VCaP (cell line): Measurements from ENCODE around the gene SOX10.

Experiments
- H3K27ac ChIP-seq: fragments of 450-650 bp; 2 replicates; pipeline ENCODE4 v1.5.1; 2017
- TF ChIP-seq, protein P1 (sequence below): fragments of 450-650 bp; conservative IDR thresholded peaks from 2 replicates; pipeline ENCODE4 v1.5.1; 2017; ENCODE audit warnings: mild to moderate bottlenecking, moderate library complexity

The SOX10 gene

DNA sequence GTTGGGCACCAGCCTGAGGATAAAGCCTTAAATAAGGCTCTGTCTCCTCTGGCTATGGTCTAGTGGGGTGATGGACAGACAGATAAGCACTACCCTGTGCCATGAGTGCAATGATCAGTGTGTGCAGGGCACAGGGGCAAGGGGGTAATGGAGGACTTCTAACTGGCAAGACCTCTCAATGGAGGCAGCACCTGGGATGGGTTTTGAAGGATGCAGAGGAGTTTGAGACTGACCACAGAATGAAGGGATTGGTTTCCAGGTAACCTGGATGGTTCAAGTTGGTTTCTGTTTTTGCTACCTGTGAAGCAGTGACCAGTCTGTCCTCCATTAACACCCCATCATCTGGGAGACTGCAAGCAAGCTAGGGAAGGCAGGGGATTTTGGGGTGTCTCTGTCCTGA lies 45.0 kb upstream of the SOX10 start:
- TF ChIP-seq, protein P1, sequence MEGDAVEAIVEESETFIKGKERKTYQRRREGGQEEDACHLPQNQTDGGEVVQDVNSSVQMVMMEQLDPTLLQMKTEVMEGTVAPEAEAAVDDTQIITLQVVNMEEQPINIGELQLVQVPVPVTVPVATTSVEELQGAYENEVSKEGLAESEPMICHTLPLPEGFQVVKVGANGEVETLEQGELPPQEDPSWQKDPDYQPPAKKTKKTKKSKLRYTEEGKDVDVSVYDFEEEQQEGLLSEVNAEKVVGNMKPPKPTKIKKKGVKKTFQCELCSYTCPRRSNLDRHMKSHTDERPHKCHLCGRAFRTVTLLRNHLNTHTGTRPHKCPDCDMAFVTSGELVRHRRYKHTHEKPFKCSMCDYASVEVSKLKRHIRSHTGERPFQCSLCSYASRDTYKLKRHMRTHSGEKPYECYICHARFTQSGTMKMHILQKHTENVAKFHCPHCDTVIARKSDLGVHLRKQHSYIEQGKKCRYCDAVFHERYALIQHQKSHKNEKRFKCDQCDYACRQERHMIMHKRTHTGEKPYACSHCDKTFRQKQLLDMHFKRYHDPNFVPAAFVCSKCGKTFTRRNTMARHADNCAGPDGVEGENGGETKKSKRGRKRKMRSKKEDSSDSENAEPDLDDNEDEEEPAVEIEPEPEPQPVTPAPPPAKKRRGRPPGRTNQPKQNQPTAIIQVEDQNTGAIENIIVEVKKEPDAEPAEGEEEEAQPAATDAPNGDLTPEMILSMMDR, result no peak
- H3K27ac ChIP-seq, result no peak overlapping the region

DNA sequence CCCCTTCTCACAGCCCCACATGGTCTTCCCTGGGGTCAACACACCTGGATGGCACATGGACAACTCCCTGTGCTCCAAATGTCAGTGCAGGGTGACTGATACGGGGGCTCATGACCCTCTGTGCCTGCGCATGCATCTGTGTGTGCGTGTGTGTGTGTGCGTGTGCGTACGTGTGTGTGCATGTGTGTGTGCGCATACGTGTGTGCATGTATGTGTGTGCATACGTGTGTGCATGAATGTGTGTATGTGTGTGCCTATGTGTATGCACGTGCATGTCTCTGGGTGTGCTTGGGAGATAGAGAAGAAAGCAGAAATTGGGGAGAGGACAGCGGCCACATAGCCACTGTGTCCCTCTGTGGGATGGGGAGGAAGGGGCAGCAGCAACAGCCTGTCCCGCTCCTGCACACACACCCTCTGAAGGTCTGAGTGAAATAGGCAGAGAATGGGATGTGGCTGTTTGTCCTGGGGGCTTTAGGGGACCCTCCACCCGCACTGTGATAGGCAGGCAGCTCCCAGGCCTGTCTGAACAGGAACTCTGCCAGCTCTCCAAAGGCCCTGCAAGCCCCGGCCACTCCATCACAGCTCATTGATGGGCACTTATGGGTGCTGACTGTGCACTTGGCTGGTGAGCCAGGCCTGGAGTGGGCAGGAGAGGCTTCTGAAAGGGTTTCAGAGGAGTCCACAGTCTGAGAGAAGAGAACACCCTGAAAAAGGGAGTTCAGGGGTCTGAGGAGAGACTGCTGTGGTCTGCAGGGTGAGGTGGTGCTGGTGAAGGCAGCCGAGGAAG lies 44.2 kb upstream of the SOX10 start:
- no peak overlapping the region for H3K27ac ChIP-seq
- TF ChIP-seq, protein P1, result no peak

DNA sequence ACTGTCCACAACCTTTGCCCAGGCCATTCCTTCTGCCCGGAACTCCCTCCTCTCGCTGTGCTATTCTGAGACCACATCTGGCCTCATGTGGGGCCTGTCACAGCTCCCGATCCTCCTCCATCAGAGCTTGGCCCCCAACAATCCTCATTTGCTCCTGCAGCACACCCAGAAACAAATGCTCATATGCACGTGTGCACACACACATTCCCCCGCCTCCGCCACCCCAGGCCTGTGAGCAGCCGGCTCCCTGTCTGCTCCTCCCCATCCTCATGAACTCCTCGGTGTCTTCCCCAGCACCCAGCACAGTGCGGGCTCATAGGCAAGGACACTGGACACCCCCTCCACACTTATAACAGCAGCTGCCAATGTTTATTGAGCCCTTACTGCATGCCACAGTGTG lies 43.1 kb upstream of the SOX10 start:
- TF ChIP-seq, protein P1, result no peak
- no peak overlapping the region for H3K27ac ChIP-seq

DNA sequence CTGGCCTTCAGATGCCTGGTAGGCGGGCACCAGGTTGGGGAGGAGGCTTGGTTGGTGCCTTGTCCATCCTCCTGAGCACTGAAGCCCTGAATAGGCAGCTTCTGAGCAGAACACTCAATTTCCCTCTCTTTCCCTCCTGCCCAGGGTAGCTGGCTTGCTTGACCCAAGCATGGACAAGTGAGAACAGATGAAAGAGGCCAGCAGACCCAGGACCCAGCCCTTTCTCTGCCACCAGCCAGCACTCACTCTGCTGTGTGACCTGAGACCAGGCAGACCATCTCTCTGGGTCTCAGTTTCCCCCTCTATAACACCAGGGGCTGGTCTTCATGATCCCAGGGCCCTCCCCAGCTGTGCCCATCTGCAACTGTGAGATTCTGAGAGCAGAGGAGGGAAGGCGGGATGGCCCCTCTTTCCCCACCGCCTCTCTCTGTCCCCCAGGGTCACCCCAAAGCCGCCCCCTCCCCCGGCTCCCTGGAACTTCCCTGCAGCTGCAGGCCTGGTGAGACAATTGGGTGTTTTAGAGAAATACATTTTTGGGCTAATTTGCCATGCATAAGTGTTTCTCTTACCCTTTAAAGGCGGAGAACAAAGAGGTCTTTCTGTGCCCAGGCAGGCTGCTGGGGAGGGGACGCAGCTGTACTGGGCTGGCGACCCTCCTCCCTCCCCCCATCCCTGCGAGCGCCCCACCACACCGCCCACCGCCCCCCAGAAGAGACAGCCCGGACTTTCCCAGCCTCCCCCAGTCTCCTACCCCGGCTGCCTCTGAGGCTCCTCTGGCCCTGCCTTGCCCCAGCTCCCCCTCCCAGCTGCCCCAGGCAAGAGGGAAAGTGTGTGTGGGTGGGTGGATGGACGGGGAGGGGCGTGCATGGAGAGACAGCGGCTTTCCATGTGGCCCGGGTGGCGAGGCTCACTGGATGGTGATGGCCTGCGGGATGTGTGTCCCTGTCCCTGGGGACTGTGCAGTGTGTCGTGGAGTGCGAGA lies 42.1 kb upstream of the SOX10 start:
- no peak overlapping the region for H3K27ac ChIP-seq
- TF ChIP-seq, protein P1, result no peak

DNA sequence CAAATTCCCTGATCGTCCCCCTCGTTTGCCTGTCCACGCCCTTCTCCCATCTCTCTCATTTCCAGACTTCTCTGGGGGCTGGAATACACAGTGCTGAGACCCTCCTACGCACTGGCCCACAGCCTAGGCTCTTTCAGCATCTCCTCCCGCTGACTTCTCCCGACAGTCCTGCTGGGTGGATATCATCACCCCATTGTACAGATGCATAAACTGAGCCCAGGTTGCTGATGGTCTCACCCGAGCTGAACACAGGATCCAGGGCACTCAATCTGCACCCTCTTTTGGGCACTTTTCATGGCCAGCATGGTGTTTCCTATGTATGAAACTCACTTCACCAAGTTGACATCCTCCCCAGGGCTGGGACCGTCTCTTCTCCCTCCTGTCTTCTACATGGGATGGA lies 41.2 kb upstream of the SOX10 start:
- TF ChIP-seq, protein P1, result no peak
- no peak overlapping the region for H3K27ac ChIP-seq

DNA sequence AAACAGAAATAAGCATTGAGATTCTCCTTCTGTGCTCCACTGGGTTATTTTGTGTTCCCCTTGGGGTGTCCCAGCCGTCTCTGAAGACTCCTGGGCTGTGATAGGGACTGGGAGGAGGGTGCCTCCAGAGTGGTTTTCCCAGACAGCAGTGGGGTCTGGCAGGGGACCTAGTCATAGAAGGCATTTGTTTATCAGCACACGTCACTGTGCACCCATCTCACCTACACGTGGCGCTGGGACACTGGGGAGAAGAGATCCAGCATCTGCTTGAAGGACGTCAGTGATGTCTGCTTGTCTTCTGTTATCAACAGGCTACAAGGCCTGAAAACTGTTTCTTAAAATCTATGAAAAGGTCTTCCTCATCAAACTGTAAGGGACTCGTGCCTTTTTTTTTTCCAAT lies 38.7 kb upstream of the SOX10 start:
- TF ChIP-seq, protein P1, result no peak
- H3K27ac ChIP-seq, result no peak overlapping the region

DNA sequence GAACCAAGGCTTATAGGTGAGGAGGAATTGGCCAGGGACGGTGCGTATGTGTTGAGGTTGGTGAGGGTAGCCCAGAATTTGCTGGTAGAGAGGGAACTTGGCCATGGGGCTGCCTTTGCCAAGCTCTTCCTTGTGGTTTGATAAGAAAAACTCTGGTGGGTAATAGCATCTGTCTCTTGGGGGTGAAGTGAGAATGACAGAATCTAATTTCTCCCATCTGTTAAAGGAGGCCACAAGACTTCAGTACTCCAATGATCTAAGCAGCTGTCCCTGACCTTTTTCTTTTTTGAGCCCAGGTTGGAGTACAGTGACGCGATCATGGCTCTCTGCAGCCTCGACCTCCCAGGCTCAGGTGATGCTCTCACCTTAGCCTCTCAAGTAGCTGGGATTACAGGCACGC lies 36.9 kb upstream of the SOX10 start:
- no peak overlapping the region for H3K27ac ChIP-seq

More for the DNA sequence above, 36.9 kb upstream of the SOX10 start:
- TF ChIP-seq, protein P1, result no peak
